ENCODE results near the gene RNF157.
A peak's percentile ranks its signal among the peaks of the same experiment; 100 is the strongest.

RNF157 gene

GRCh38 chr17:76123749-76124581 is 116.3 kb downstream of the RNF157 start:
- Histone ChIP-seq H3K79me2 (ENCODE audit: control insufficient read depth, low read length) (no peaks in the 10 kb centered on the region), H3K4me1 (ENCODE audit: control insufficient read depth, low read length) (peaks cover 18% of the 10 kb centered on the region), H3K9me2 (replicated peaks; ENCODE audit: control insufficient read depth, low read length) (no peaks in the 10 kb centered on the region), H3K36me3 (ENCODE audit: control insufficient read depth, low read length) (no peaks in the 10 kb centered on the region), H4K20me1 (ENCODE audit: control insufficient read depth, insufficient read depth, low read depth, low read length) (no peaks in the 10 kb centered on the region), H3F3A (ENCODE audit: control insufficient read depth, insufficient read depth) (no peaks in the 10 kb centered on the region), H3K27ac (ENCODE audit: low read depth, low read length) (no peak overlapping the region), H3K27me3 (ENCODE audit: control insufficient read depth, low read length) (0 out of 2 replicates have a peak, but pooled peaks cover 3% of the 10 kb centered on the region), H3K9me3 (ENCODE audit: control insufficient read depth, insufficient read depth, low read length) (no peaks in the 10 kb centered on the region), H3K4me3 (ENCODE audit: low read length) (no peak overlapping the region), H3K4me2 (ENCODE audit: low read length) (no peak overlapping the region)
- no peak for TF ChIP-seq EZH2phosphoT487 (IDR thresholded peaks at IDR 0.05; ENCODE audit: borderline replicate concordance, low read length)
- TF ChIP-seq CTCF (IDR thresholded peaks at IDR 0.05; ENCODE audit: low read depth, low read length, poor library complexity, severe bottlenecking) = no peak

GRCh38 chr17:76123191-76123499 is 117.1 kb downstream of the RNF157 start:
- Histone ChIP-seq H3K27me3 (ENCODE audit: control insufficient read depth, low read length) (0 out of 2 replicates have a peak, but pooled peaks cover 3% of the 10 kb centered on the region), H3K4me1 (ENCODE audit: control insufficient read depth, low read length) (peaks cover 18% of the 10 kb centered on the region), H3K9me3 (ENCODE audit: control insufficient read depth, insufficient read depth, low read length) (no peaks in the 10 kb centered on the region), H3K4me2 (ENCODE audit: low read length) (peak overlapping the region; percentile 5; the same call in 1 of the 2 replicates), H3K36me3 (ENCODE audit: control insufficient read depth, low read length) (no peaks in the 10 kb centered on the region), H3K9me2 (replicated peaks; ENCODE audit: control insufficient read depth, low read length) (no peaks in the 10 kb centered on the region), H3K79me2 (ENCODE audit: control insufficient read depth, low read length) (no peaks in the 10 kb centered on the region), H3F3A (ENCODE audit: control insufficient read depth, insufficient read depth) (no peaks in the 10 kb centered on the region), H3K27ac (ENCODE audit: low read depth, low read length) (no peak overlapping the region), H3K4me3 (ENCODE audit: low read length) (no peak overlapping the region), H4K20me1 (ENCODE audit: control insufficient read depth, insufficient read depth, low read depth, low read length) (no peaks in the 10 kb centered on the region)
- TF ChIP-seq CTCF (IDR thresholded peaks at IDR 0.05; ENCODE audit: low read depth, low read length, poor library complexity, severe bottlenecking) = no peak

- Histone ChIP-seq H4K20me1 (ENCODE audit: control insufficient read depth, insufficient read depth, low read depth, low read length) (no peaks in the 10 kb centered on the region), H3K9me2 (replicated peaks; ENCODE audit: control insufficient read depth, low read length) (no peaks in the 10 kb centered on the region), H3K27me3 (ENCODE audit: control insufficient read depth, low read length) (0 out of 2 replicates have a peak, but pooled peaks cover 3% of the 10 kb centered on the region), H3F3A (ENCODE audit: control insufficient read depth, insufficient read depth) (no peaks in the 10 kb centered on the region), H3K9me3 (ENCODE audit: control insufficient read depth, insufficient read depth, low read length) (no peaks in the 10 kb centered on the region), H3K27ac (ENCODE audit: low read depth, low read length) (no peak overlapping the region), H3K79me2 (ENCODE audit: control insufficient read depth, low read length) (no peaks in the 10 kb centered on the region), H3K4me3 (ENCODE audit: low read length) (no peak overlapping the region), H3K4me1 (ENCODE audit: control insufficient read depth, low read length) (peaks cover 18% of the 10 kb centered on the region), H3K4me2 (ENCODE audit: low read length) (peak overlapping the region; percentile 5; the same call in 1 of the 2 replicates), H3K36me3 (ENCODE audit: control insufficient read depth, low read length) (no peaks in the 10 kb centered on the region)
- TF ChIP-seq EZH2phosphoT487 (IDR thresholded peaks at IDR 0.05; ENCODE audit: borderline replicate concordance, low read length) = no peak
- no peak for TF ChIP-seq CTCF (IDR thresholded peaks at IDR 0.05; ENCODE audit: low read depth, low read length, poor library complexity, severe bottlenecking)
Observed at GRCh38 chr17:76122431-76123190, 117.7 kb downstream of the RNF157 start.

Data from DOHH2 (cell line).